Tracheal epithelial cell (primary cell): ENCODE measurements around the gene PIK3AP1. TPM values are rescaled to one million over a fixed set of nuclear protein-coding genes. Genes with fewer than 3 reads are reported as not detected.

Source experiments
- total RNA-seq: library from RNA; depleted of rRNA; stranded (reverse); fragments of >200 nt; gene quantifications from 2 replicates; pipeline ENCODE4 v1.2.1, GENCODE V29; 2014

Gene PIK3AP1, protein sequence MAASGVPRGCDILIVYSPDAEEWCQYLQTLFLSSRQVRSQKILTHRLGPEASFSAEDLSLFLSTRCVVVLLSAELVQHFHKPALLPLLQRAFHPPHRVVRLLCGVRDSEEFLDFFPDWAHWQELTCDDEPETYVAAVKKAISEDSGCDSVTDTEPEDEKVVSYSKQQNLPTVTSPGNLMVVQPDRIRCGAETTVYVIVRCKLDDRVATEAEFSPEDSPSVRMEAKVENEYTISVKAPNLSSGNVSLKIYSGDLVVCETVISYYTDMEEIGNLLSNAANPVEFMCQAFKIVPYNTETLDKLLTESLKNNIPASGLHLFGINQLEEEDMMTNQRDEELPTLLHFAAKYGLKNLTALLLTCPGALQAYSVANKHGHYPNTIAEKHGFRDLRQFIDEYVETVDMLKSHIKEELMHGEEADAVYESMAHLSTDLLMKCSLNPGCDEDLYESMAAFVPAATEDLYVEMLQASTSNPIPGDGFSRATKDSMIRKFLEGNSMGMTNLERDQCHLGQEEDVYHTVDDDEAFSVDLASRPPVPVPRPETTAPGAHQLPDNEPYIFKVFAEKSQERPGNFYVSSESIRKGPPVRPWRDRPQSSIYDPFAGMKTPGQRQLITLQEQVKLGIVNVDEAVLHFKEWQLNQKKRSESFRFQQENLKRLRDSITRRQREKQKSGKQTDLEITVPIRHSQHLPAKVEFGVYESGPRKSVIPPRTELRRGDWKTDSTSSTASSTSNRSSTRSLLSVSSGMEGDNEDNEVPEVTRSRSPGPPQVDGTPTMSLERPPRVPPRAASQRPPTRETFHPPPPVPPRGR
- 1.1 and 4.1 TPM in 2 replicates for total RNA-seq

DNA sequence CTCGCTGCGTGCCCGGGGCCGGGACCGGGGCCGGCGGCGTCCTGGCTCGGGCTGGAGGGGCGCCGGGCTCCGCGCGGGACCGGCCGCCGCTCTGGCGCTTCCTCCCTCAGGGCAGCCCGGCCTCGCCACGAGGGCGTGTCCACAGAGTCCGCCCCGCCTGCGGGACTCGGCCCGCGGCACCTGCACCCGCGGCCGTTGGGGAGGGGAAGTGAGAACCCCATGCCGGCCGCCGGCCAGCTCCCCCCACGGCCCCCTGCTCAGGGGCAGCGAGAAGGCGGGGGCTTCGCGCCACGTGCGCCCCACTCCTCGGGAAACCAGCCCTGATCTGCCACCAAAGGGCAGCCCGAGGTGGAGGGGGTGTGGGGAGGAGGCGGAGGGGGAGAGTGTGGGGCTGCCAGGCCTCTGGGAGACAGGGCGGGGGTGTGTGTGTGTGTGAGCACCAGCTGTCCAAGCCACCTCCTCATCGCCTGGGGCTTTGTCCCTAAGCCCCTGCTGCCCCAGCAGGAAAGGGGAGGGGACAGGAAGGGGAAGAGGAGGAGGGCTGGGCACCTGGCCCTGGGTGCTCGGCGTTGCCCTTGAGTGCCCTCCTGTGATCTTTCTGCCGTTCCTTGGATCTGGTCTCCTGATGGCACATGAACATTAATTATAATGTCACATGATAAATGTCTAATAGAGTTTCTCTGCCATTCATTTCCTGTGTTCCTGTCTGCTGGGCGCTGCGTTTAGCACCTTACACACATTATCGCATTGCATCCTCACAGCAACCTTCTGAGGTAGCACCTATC lies at the start of gene PIK3AP1:
Gene PIK3AP1, minus strand, starts transcription at position 93 of the 785 bp plus-strand sequence. CDS start 120 bp downstream, outside the sequence.

DNA sequence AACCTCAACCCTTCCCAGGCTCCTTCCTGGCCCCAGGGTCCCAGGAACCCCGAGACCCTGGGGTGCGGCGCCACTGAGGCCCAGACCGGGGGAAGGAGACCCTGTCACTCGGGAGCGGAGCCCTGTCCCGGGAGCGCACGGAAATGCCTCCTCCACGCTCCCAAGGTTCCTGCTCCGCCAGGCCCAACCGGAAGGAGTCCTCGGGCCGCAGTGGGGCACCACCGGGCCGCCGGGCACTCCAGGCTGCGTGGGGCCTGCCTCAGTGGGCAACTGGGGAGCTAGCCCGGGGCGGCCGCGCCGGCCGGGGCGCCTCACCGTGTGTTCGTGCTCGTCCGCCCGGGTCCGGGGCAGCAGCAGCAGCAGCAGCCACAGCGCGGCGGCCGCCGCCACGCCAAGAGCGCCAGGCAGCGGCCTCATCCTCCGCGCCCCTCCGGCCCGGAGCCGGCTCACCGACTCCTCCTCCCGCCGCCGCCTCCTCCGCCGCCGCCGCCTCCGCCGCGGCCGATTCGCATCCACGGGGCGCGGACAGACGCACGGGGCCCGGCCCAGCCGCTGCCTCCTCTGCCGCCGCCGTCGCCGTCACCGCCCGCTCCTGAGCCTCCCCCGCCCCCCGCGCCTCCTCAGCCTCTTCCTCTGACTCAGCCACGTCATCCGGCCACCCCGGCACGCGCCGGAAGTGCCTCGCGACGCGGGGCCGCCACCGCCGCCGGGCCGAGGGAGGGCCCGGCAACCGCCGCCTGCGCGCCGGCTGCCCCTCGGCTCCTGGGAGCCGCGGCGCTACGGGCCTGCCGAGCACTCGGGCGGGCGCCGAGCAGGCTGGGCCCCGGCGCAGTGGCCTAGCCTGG lies 133.7 kb downstream of the PIK3AP1 start, which contains the start of gene TM9SF3:
Gene TM9SF3, minus strand, starts transcription at position 594 of the 845 bp plus-strand sequence. Its CDS starts 177 bp downstream, at position 417.

Other genes with a start within 250 kb of the PIK3AP1 start
- 0.85 and 5.3 TPM in 2 replicates for gene TLL2, start 206.6 kb downstream of the PIK3AP1 start, total RNA-seq
- 94.7 and 104 TPM in 2 replicates for gene TM9SF3, start 133.5 kb downstream of the PIK3AP1 start, total RNA-seq
- 17.4 and 20.2 TPM in 2 replicates for gene LCOR, start 111.8 kb upstream of the PIK3AP1 start, total RNA-seq